Measurements from ENCODE around the gene PDCD11.
A peak's percentile ranks its signal among the peaks of the same experiment; 100 is the strongest.

The PDCD11 gene

DNA sequence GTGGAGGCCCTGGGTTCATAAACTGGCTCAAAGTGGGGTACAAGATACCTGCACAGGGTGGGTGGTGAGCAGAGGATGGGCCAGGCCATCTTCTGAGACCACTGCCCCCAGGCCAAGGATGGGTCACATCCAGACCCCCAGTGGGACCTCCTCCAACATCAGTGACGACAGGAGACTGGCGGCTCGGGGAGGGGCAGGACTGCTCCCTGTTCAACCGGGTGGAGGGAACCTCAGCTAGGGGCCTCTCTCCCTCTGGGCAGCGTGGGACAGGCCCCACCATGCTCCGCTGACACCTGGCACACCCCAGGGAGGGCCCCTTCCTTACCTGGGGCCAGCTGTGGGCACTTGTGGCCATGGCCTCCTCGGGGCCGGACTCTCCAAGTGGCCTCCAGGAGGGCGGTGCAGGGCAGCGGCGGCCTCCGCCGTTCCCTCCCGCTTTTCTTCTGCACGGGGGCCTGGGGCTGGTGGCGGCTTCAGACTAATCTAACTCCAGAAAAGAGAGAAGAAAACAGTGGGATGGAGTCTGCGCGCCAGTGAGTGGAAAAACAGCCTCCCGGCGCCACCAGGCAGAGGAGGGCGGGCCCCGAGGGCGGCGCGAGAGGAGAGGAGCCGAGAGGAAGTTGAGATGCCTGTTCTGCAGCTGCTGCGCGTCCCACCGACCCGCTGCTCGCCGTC lies 55.5 kb downstream of the PDCD11 start, which contains the start of gene CALHM2:
Gene CALHM2, minus strand, starts transcription at position 540 of the 675 bp plus-strand sequence. CDS start 2,429 bp downstream, outside the sequence.
- DNase-seq: peak; percentile 4

DNA sequence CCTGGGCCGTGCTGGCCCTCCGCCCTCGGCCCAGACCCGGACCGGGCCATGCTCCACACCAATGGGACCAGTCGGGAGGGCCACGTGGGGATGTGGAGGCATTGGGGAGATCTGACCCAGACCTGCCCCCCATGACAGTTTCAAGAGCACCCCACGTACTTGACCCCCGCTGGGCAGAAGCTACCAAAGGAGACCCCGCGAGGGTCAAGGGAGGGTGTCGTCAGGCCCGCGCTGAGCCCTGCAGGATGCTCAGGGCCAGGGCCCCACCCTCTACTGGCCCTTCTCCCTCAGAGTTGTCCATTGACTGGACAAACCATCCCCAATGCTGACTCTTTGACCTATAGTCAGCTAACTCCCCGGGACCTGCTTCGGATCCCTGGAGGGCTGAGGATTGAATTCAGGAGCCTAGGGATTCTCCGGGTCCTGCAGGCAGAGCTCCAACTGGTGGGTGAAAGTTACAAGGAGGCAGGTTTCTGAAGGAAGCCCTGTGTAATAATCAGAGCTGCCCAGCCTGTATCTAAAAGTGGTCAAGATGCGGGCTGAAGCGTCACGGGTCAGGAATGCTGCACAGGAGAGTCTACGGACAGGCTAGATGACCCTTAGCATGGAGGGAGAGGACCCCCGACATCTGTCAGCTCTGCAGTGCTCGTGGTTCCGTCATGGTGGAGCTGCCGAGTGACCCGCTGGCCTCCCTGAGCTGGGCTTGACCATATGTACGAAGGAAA lies 56.2 kb downstream of the PDCD11 start:
- DNase-seq: no peak

DNA sequence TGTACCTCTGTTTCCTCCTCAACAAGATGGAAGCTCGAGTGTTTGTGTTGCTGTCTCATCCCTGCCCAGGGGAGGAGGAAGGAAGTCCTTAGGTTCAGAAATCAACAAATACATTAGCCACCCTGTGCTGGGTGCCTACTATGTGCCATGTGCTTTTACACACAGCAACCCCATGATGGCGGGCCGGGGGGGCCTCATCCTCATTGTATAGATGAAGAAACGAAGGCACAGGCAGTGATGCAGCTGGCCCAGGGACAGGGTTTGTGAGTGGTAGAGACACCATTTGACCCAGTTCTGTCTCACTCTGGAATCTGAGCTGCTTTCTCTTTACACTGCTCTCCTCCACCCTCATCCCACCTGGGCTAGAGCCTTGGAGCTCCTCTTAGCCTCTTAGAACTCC lies 57.6 kb downstream of the PDCD11 start:
- no peak for DNase-seq

DNA sequence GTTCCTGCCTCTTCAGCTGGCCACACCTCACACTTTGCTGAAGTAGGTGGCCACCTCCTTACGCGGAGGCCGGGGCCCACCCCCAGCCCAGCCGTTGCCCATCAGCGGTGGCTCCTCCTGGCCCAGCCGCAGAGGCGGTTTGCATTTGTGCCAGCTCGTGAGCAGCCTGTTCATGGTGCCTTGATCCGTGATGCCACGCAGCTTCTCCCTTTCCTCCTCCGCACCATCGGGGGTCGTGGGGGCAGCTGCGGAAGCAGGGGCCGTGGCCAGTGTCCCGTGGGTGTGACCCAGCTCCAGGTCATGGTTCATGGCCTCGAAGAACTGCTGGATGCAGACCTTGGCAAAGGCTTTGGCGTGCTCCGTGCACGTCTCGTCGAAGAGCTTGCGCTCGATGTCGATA lies 58.8 kb downstream of the PDCD11 start:
- DNase-seq: no peak

- DNase-seq: no peak
These were observed 59.7 kb downstream of the PDCD11 start for GRCh38 chr10:103456074-103456660.

DNA sequence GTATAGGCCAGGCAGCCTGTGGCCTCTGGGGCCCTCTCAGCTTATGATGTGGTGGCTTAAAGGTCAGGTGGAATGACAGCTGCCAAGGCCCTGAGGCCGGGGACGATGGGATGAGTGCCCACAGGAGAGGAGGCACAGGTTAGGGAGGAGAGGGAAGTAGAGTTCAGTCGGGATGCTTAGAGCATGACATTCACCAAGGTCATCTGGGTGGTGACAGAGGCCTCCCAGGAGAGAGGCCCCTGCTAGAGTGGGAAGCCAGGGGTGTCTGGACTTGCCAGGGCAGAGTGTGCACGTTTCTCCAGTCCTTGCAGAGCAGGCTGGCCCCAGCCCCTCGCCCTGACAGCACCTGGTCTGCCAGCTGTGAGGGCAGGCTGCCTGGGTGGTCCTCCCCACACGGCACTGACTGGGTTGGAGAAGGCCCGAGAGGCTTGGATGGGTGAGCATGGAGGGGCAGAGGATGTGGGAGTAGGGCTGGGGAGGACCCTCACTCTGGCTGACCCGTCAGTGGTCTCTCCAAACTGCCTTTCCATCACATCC lies 60.8 kb downstream of the PDCD11 start:
- DNase-seq: no peak

DNA sequence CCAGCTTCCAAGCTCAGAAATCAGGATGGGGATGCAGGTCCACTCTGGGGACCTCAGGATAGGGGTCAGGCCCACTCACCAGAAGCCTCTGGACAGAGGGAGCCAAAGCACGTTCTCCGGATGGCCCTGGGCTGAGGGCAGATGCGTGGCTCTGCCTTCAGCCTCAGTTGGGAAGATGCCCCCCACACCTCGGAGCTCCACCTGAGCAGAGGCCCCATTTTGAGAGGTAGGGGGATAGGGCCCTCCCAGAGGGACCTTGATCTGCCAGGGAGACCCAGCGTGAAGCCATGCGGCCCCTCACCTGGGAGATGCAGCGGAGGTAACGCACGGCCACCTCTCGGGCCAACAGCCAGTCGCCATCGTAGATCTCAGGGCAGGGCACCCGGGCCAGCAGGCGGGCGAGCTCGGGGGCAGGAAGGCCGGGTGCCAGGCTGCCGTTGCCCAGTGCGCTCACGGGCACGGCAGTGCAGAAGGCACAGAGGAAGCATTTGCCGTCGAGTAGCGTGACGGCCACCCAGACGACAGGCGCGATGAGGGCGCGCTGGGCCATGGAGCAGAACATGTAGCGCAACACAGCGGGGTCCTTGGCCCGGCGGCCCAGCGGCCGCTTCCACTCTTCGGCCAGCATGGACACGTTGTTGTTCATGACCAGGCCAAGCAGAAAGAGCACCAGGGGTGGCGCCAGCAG lies 61.6 kb downstream of the PDCD11 start:
- no peak for DNase-seq

- DNase-seq: no peak
These were observed 62.3 kb downstream of the PDCD11 start, which contains the start of gene CALHM1 for GRCh38 chr10:103458720-103459119. Gene CALHM1, minus strand, starts transcription at chr10:103458900. Its CDS starts 149 bp downstream, at chr10:103458751.

- no peak for DNase-seq
These were observed 63.2 kb downstream of the PDCD11 start for GRCh38 chr10:103459615-103460014.

DNA sequence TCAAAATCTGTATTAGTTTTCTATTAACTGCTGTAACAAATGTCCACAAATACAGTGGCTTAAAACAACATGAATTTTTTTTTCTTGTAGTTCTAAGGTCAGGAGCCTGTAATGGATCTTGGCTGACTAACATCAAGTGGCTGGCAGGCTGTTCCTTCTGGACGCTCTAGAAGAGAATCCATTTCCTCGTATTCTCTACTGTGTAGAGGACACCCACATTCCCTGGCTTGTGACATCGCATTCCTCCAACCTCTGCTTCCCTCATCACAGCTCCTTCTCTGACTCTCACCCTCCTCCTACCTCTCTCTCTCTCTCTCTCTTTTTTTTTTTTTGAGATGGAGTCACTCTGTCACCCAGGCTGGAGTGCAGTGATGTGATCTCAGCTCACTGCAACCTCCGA lies 67.1 kb downstream of the PDCD11 start:
- DNase-seq: no peak

- no peak for DNase-seq
These were observed 69.2 kb downstream of the PDCD11 start for GRCh38 chr10:103465411-103466179.

GRCh38 chr10:103466734-103467133 lies 70.3 kb downstream of the PDCD11 start:
- DNase-seq: no peak

DNA sequence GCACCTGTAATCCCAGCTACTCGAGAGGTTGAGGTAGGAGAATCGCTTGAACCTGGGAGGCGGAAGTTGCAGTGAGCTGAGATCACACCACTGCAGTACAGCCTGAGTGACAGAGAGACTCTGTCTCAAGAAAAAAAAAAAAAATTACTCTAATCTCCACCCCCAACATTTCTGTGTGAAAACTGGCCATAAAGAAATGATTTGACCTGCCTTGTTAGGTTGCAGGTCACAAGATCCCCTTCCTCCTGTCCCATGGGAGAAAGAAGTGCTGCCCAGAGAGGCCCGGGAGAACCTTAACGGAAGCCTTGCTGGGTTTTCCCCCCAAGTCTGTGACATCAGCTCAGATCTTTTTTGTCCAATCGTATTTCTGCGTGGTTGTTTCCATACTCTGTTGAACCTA lies 71.0 kb downstream of the PDCD11 start:
- DNase-seq: no peak

GRCh38 chr10:103469201-103469600 lies 72.8 kb downstream of the PDCD11 start:
- no peak for DNase-seq

DNA sequence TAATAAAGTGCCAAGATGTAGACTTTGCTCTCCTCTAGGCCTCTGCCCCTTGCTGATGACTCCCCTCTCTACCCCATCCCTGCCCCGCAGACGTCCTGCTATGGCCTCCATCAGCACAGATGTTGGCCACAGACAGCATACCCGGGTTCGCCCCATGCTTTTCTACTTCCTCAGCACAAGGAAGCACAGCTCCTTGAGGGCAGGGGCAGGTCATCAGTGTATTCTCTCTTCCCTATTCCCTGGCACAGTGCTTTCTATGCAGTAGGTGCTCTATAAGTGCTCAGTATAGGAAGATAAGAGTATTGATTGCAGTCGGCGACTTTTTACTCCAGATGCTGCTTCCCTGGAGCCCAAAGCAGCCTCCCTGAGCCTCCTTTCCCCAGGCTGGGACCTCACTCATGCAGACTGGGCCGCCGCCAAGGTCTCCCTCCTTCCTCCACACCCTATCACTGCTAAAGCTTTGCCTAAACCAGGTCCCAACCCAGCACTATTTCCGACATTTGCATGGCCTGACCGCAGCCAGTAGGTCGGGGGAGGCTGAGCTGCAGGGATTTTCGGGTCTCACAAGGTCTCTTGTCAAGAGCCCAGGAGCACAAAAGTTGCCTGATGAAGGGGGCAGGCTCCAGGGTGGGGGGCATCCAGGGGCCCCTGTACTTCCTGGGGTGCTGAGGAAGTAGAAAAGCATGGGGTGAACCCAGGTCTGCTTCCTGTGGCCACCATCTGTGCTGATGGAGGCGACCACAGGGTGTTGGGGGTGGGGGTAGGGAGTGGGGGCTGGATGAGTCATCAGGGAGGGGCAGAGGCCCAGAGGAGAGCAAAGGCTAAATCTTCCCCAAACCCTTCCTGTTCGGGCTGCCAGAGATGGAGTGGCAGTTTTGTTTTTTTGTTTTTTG lies 74.6 kb downstream of the PDCD11 start:
- DNase-seq: peak; percentile 13

DNA sequence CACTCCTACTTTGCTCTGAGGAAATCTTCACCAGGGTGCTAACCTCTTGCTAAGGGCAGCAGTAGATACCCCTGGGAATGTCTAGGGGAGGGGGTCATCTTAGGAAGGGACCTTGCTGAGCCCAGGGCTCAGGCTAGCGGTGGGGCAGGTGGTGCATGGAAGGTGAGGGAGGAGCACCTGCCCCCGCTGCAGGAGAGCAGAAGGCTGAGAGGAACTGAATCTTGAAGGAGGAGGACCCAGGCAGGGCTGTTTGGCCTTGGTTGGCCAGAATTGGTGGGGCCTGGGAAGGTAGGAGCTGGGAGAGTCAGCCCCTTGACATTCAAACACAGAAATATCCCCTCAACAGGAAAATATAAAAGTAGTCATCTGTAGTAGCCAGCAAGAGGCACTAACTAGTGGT lies 75.6 kb downstream of the PDCD11 start:
- DNase-seq: no peak

GRCh38 chr10:103473261-103473671 lies 76.8 kb downstream of the PDCD11 start:
- DNase-seq: no peak

DNA sequence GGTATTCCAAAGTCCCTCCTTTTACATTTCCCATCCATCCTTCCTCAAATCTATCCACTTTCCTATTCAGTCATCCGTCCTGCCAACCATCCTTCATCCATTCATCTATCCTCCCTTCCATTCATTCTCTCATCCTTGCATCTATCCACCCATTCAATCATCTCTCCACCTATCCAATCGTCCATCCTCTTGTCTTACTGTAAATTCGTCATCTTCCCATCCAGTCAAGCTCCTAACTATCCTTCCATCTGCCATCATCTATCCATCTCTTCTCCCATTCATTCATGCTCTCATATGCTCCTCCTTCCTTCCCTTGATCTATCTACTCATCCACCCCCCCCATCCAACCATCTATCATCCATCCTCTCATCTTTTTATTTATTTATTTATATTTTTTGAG lies 77.7 kb downstream of the PDCD11 start:
- no peak for DNase-seq

DNA sequence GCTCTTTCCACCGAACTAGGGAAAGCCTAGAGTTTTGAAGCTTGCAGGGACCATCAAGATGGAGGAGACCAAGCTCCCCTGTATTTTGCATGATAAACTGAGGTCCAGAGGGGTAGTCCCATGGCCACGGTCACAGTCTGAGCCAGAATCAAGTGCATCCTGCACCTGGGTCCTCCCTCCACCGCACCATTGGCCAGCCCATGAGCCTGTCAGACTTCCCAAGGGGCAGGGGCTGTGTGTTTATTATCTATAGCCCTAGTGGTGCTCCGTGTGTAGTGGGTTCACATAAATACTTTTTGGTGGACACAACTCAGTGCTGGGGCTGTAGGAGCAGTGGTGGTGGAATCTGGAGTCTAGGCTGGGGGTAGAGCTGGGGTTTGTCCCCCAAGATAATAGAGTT lies 79.0 kb downstream of the PDCD11 start:
- DNase-seq: no peak

DNA sequence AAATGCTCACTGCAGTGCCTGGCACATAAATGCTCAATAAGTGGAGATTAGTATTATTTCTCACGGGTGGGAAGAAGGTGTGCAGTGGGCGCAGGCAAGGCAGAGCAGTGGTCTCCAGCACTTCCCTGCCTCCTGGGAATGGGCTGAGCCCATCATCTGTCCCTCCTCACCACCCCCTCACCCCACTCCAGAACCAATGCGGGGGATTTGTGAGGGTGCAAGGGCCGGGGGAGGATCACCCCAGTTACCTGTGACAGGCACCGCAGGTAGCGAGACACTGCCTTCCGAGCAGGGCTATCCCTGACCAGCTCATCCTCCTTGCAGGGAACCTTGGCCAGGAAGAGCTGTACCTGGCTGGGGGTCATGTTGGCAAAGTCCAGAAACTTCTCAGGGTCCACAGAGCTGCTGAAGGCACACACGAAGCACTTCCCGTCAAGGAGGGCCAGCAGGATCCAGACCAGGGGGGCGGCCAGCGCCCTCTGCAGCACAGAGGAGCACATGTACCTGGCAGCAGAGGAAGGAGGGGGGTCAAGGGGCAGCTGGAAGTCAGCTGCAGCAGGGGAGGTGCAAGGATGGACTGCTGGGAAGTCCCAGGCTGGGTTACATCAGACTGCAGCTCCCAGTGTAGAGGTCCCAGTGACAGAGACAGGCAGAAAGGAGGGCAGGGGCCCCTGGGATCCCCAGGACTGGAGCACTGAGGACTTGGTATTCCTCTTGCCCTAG lies 79.8 kb downstream of the PDCD11 start:
- no peak for DNase-seq

DNA sequence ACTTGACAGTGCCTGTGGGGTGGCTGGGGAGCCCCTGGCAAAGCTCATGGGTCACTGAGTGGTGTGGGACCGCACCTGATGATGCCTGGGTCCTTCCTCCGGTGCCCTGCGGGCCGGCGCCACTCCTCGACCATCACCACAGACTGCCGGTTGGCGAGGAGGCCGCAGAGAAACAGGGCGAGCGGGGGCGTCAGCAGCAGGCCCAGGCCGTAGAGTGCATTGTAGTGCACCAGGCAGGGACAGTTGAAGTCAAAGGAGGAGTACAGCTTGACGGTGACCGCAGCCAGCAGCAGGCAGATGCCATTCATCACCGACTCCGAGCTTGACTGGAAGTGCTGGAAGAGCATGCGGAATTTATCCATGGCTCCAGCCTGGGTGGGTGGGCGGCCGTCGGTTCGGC lies 82.2 kb downstream of the PDCD11 start:
- DNase-seq: no peak
